Left forelimb (tissue), 1 donor: Measurements from ENCODE around the gene KCTD4.
"Not testable (repeated sequence)": the region's sequence is repeated elsewhere in the genome, so short reads cannot be mapped to it uniquely, and the experiment has no call there.

Experiments
- DNase-seq: peaks from one replicate; pipeline ENCODE4 v3.0.0-alpha.2; 2018; ENCODE audit warnings: low spot score

KCTD4 gene

GRCh38 chr13:45215392-45216077, 14.7 kb upstream of the KCTD4 start:
- no peak for DNase-seq

- no peak for DNase-seq
These were observed 8.4 kb upstream of the KCTD4 start for GRCh38 chr13:45209229-45209628.

GRCh38 chr13:45208132-45208531, 7.3 kb upstream of the KCTD4 start:
- no peak for DNase-seq

GRCh38 chr13:45207319-45207718, 6.5 kb upstream of the KCTD4 start:
- no peak for DNase-seq

- no peak for DNase-seq
These were observed 5.5 kb upstream of the KCTD4 start for GRCh38 chr13:45206340-45206739.

- DNase-seq = no peak
These were observed 4.3 kb upstream of the KCTD4 start for GRCh38 chr13:45205124-45205523.

- no peak for DNase-seq
These were observed 1.1 kb downstream of the KCTD4 start for GRCh38 chr13:45199711-45200110.

- no peak for DNase-seq
These were observed 1.9 kb downstream of the KCTD4 start for GRCh38 chr13:45198924-45199323.

- no peak for DNase-seq
These were observed 2.8 kb downstream of the KCTD4 start for GRCh38 chr13:45198041-45198440.

GRCh38 chr13:45196622-45197021, 4.2 kb downstream of the KCTD4 start:
- DNase-seq = no peak

- DNase-seq = no peak
These were observed 4.7 kb downstream of the KCTD4 start for GRCh38 chr13:45196096-45196495.

GRCh38 chr13:45195421-45195820, 5.4 kb downstream of the KCTD4 start:
- DNase-seq = no peak

- peak; percentile 72 for DNase-seq
These were observed 6.5 kb downstream of the KCTD4 start for GRCh38 chr13:45194081-45194939.

GRCh38 chr13:45191874-45192273, 9.0 kb downstream of the KCTD4 start:
- no peak for DNase-seq

- DNase-seq = not testable (repeated sequence)
These were observed 11.3 kb downstream of the KCTD4 start for GRCh38 chr13:45189511-45189910.

GRCh38 chr13:45189077-45189476, 11.8 kb downstream of the KCTD4 start:
- not testable (repeated sequence) for DNase-seq

GRCh38 chr13:45185286-45185685, 15.6 kb downstream of the KCTD4 start:
- no peak for DNase-seq

GRCh38 chr13:45184693-45185092, 16.2 kb downstream of the KCTD4 start:
- no peak for DNase-seq

GRCh38 chr13:45180713-45181601, 19.9 kb downstream of the KCTD4 start:
- no peak for DNase-seq

- no peak for DNase-seq
These were observed 20.5 kb downstream of the KCTD4 start for GRCh38 chr13:45180303-45180702.

GRCh38 chr13:45179428-45179827, 21.4 kb downstream of the KCTD4 start:
- no peak for DNase-seq
